ENCODE measurements around the gene C1QTNF3.

GRCh38 chr5:34016222-34016621, 26.8 kb downstream of the C1QTNF3 start:
- TF ChIP-seq CTCF (IDR thresholded peaks at IDR 0.05 in 8 of 11, conservative IDR thresholded peaks at IDR 0.05 in 3 of 11) = no peak
- no peak for TF ChIP-seq POLR2A (IDR thresholded peaks at IDR 0.05)
- TF ChIP-seq POLR2AphosphoS5 (IDR thresholded peaks at IDR 0.05) = no peak
